Sigmoid colon (tissue), 7 donors: ENCODE results near the gene CISD3. TPM values are rescaled to one million over a fixed set of nuclear protein-coding genes. Genes with fewer than 3 reads are reported as not detected.
A peak's percentile ranks its signal among the peaks of the same experiment; 100 is the strongest.

Source experiments
- DNase-seq: peaks from one replicate; pipeline ENCODE4 v3.0.0-alpha.2; 2019
- H3K27ac ChIP-seq, 4 donors: fragments of 200-600 bp; sonication (generic); one replicate each; pipeline ENCODE4 v1.5.1; 2016 to 2019; ENCODE audit warnings: mild to moderate bottlenecking in 1 of 4
- H3K27me3 ChIP-seq, 3 donors: fragments of 200-600 bp; sonication (generic); one replicate each; pipeline ENCODE4 v1.5.1; 2019; ENCODE audit warnings: mild to moderate bottlenecking in 1 of 3
- H3K36me3 ChIP-seq, 4 donors: fragments of 200-600 bp; sonication (generic); one replicate each; pipeline ENCODE4 v1.5.1; 2016 to 2019
- H3K4me1 ChIP-seq, 4 donors: fragments of 200-600 bp; sonication (generic); one replicate each; pipeline ENCODE4 v1.5.1; 2017 to 2019
- H3K4me3 ChIP-seq, 4 donors: fragments of 200-600 bp; sonication (generic); one replicate each; pipeline ENCODE4 v1.5.1; 2017 to 2019; ENCODE audit warnings: mild to moderate bottlenecking in 2 of 4, moderate library complexity in 1 of 4
- H3K9me3 ChIP-seq, 4 donors: fragments of 200-600 bp in 3 of 4; sonication (generic) in 3 of 4; one replicate each; pipeline versions ENCODE4 v1.5.1 to v1.6.1; 2013 to 2019
- CTCF ChIP-seq, 4 experiments: fragments of 450-650 bp in 3 of 4; fragments of 200-600 bp in 1 of 4; IDR thresholded peaks; one replicate each; pipeline ENCODE4 v1.5.1; 2016 to 2019; ENCODE audit warnings: antibody characterized with exemption in 4 of 4, mild to moderate bottlenecking in 3 of 4, moderate library complexity in 2 of 4
- EP300 ChIP-seq, 4 donors: sonication (generic); formaldehyde crosslinking; IDR thresholded peaks; one replicate each; pipeline ENCODE4 v1.6.1; 2017; ENCODE audit warnings: antibody characterized with exemption in 4 of 4
- POLR2A ChIP-seq, 2 donors: fragments of 450-650 bp; IDR thresholded peaks; one replicate each; pipeline ENCODE4 v1.6.1; 2016; ENCODE audit warnings: antibody characterized with exemption in 2 of 2, mild to moderate bottlenecking in 2 of 2, moderate library complexity in 2 of 2
- POLR2AphosphoS5 ChIP-seq, 4 donors: sonication (generic); formaldehyde crosslinking; IDR thresholded peaks; one replicate each; pipeline ENCODE4 v1.6.1; 2017; ENCODE audit warnings: antibody characterized with exemption in 4 of 4
- WGBS, 2 donors: extraction: QIAGEN DNeasy Blood & Tissue Kit; methylation state at CpG; one replicate each; pipeline ENCODE4 v1.1.7; 2013; 5-methylcytosine and 5-hydroxymethylcytosine counted together
- intact Hi-C: fragments of 100-400 bp; cut with DNase I; formaldehyde crosslinking; loops from one replicate; pipeline ENCODE4 v1.15.1; 2023
- polyA plus RNA-seq, 3 donors: library from polyadenylated mRNA; stranded (reverse); fragments of 200-250 nt; gene quantifications; one replicate each; pipeline ENCODE4 v1.2.3, GENCODE V29; 2013
- total RNA-seq, 4 donors: library from RNA; depleted of rRNA; stranded (reverse); fragments of >200 nt; gene quantifications; one replicate each; pipeline ENCODE4 v1.1.0, GENCODE V29; 2016
- donor health status: healthy with polysubstance abuse.
- donor health status: Bipolar disorder and iron deficiency.
- donor health status: healthy.

The CISD3 gene
- total and polyA plus RNA-seq, 7 donors = 9.2 to 115 (median 19.3) TPM

GRCh38 chr17:38761612-38762011, 31.5 kb downstream of the CISD3 start:
- Histone ChIP-seq H3K36me3 (peaks cover 37 to 100% (median 43%) of the 10 kb centered on the region in 4 donors), H3K4me1 (no peaks in the 10 kb centered on the region), H3K4me3 (no peak overlapping the region), H3K27ac (no peak overlapping the region), H3K27me3 (no peaks in the 10 kb centered on the region), H3K9me3 (no peaks in the 10 kb centered on the region)
- TF ChIP-seq EP300 (IDR thresholded peaks at IDR 0.05) (no peak), CTCF (IDR thresholded peaks at IDR 0.05) (no peak), POLR2A (IDR thresholded peaks at IDR 0.05) (no peak), POLR2AphosphoS5 (IDR thresholded peaks at IDR 0.05) (no peak)
- no peak for DNase-seq
- intact Hi-C loops = no loop called here
- 72 to 82% methylated on average over 4 of the region's 4 CpGs for WGBS, 2 donors

- no peak for DNase-seq
- Histone ChIP-seq H3K4me3 (no peak overlapping the region), H3K27ac (no peak overlapping the region), H3K9me3 (no peaks in the 10 kb centered on the region), H3K36me3 (peaks cover 37 to 100% (median 45%) of the 10 kb centered on the region in 4 donors), H3K4me1 (no peaks in the 10 kb centered on the region), H3K27me3 (no peaks in the 10 kb centered on the region)
- TF ChIP-seq POLR2AphosphoS5 (IDR thresholded peaks at IDR 0.05) (no peak), EP300 (IDR thresholded peaks at IDR 0.05) (no peak), CTCF (IDR thresholded peaks at IDR 0.05) (no peak), POLR2A (IDR thresholded peaks at IDR 0.05) (no peak)
- intact Hi-C loops = no loop called here
- WGBS, 2 donors = 76 to 91% methylated on average over 3 of the region's 3 CpGs
These were observed 32.1 kb downstream of the CISD3 start for GRCh38 chr17:38762231-38762630.

GRCh38 chr17:38766341-38766740, 36.2 kb downstream of the CISD3 start:
- intact Hi-C loops = no loop called here
- H3K4me1 ChIP-seq = peaks cover 0 to 10% (median 0%) of the 10 kb centered on the region in 4 donors
- 94 to 95% methylated on average over 5 of the region's 5 CpGs for WGBS, 2 donors
- TF ChIP-seq CTCF (IDR thresholded peaks at IDR 0.05) = no peak
- TF ChIP-seq EP300 (IDR thresholded peaks at IDR 0.05) = no peak
- TF ChIP-seq POLR2A (IDR thresholded peaks at IDR 0.05) = no peak
- TF ChIP-seq POLR2AphosphoS5 (IDR thresholded peaks at IDR 0.05) = no peak
- H3K36me3 ChIP-seq = peaks cover 25 to 99% (median 40%) of the 10 kb centered on the region in 4 donors
- H3K9me3 ChIP-seq = no peaks in the 10 kb centered on the region
- H3K27ac ChIP-seq = no peak overlapping the region
- no peak overlapping the region for H3K4me3 ChIP-seq
- no peaks in the 10 kb centered on the region for H3K27me3 ChIP-seq
- DNase-seq = no peak

- Histone ChIP-seq H3K27me3 (no peaks in the 10 kb centered on the region), H3K36me3 (peaks cover 20 to 99% (median 41%) of the 10 kb centered on the region in 4 donors), H3K27ac (peak overlapping the region in 1 of 4 donors; percentile 49), H3K4me1 (peaks cover 0 to 10% (median 0%) of the 10 kb centered on the region in 4 donors), H3K9me3 (no peaks in the 10 kb centered on the region), H3K4me3 (no peak overlapping the region)
- intact Hi-C loops = no loop called here
- WGBS, 2 donors = 55 to 72% methylated on average over 6 of the region's 6 CpGs
- DNase-seq = no peak
- TF ChIP-seq POLR2AphosphoS5 (IDR thresholded peaks at IDR 0.05) (no peak), EP300 (IDR thresholded peaks at IDR 0.05) (no peak), CTCF (IDR thresholded peaks at IDR 0.05) (no peak), POLR2A (IDR thresholded peaks at IDR 0.05) (no peak)
These were observed 38.3 kb downstream of the CISD3 start for GRCh38 chr17:38768417-38768816.

- no peak for DNase-seq
- no peak overlapping the region for H3K4me3 ChIP-seq
- peaks cover 37 to 99% (median 74%) of the 10 kb centered on the region in 4 donors for H3K36me3 ChIP-seq
- H3K9me3 ChIP-seq = no peaks in the 10 kb centered on the region
- peaks cover 0 to 5% (median 0%) of the 10 kb centered on the region in 4 donors for H3K4me1 ChIP-seq
- TF ChIP-seq EP300 (IDR thresholded peaks at IDR 0.05) (no peak), CTCF (IDR thresholded peaks at IDR 0.05) (no peak), POLR2A (IDR thresholded peaks at IDR 0.05) (no peak), POLR2AphosphoS5 (IDR thresholded peaks at IDR 0.05) (no peak)
- H3K27me3 ChIP-seq = no peaks in the 10 kb centered on the region
- no peak overlapping the region for H3K27ac ChIP-seq
- intact Hi-C loops = no loop called here
These were observed 43.1 kb downstream of the CISD3 start for GRCh38 chr17:38773258-38773657.
